Mesendoderm (in vitro differentiated cells): ENCODE results near the gene RASA3.

Source experiments
- DNase-seq: peaks from one replicate; pipeline ENCODE4 v3.0.0; 2013
- H2AK5ac ChIP-seq: 2 replicates; pipeline ENCODE4 v1.6.1; 2013; ENCODE audit warnings: low read length, inconsistent platforms
- H2BK120ac ChIP-seq: 2 replicates; pipeline ENCODE4 v1.6.1; 2013; ENCODE audit warnings: low read depth, mild to moderate bottlenecking, low read length, moderate library complexity, mixed read lengths
- H2BK15ac ChIP-seq: replicated peaks from 2 replicates; pipeline ENCODE4 v1.6.1; 2013; ENCODE audit warnings: low read depth, mild to moderate bottlenecking, moderate library complexity
- H2BK5ac ChIP-seq: 2 replicates; pipeline ENCODE4 v1.6.1; 2013; ENCODE audit warnings: low read length, inconsistent platforms
- H3K18ac ChIP-seq: 2 replicates; pipeline ENCODE4 v1.6.1; 2013; ENCODE audit warnings: mild to moderate bottlenecking, low read length, mixed read lengths
- H3K23ac ChIP-seq: one replicate; pipeline ENCODE4 v1.6.1; 2013; ENCODE audit warnings: low read length
- H3K27ac ChIP-seq: 2 replicates; pipeline ENCODE4 v1.5.1; 2013; ENCODE audit warnings: low read depth, mild to moderate bottlenecking, inconsistent platforms, low read length, moderate library complexity
- H3K27me3 ChIP-seq: 2 replicates; pipeline ENCODE4 v1.6.1; 2013; ENCODE audit warnings: low read length, control low read depth, mild to moderate bottlenecking, inconsistent platforms; ENCODE audit not compliant: insufficient read depth, poor library complexity
- H3K36me3 ChIP-seq: 2 replicates; pipeline ENCODE4 v1.6.1; 2013; ENCODE audit warnings: low read length, inconsistent platforms; ENCODE audit not compliant: control insufficient read depth, insufficient read depth
- H3K4ac ChIP-seq: one replicate; pipeline ENCODE4 v1.6.1; 2013; ENCODE audit warnings: low read depth, mild to moderate bottlenecking, low read length, moderate library complexity
- H3K4me1 ChIP-seq: 2 replicates; pipeline ENCODE4 v1.6.1; 2013; ENCODE audit warnings: low read depth, low read length, inconsistent platforms; ENCODE audit not compliant: control insufficient read depth
- H3K4me2 ChIP-seq: 2 replicates; pipeline ENCODE4 v1.6.1; 2013; ENCODE audit warnings: low read length
- H3K4me3 ChIP-seq: 2 replicates; pipeline ENCODE4 v1.5.1; 2013; ENCODE audit warnings: mild to moderate bottlenecking, low read length
- H3K56ac ChIP-seq: one replicate; pipeline ENCODE4 v1.6.1; 2013; ENCODE audit warnings: low read length
- H3K79me1 ChIP-seq: 2 replicates; pipeline ENCODE4 v1.6.1; 2013; ENCODE audit warnings: low read length, inconsistent platforms
- H3K79me2 ChIP-seq: 2 replicates; pipeline ENCODE4 v1.6.1; 2013; ENCODE audit warnings: mild to moderate bottlenecking, low read length; ENCODE audit not compliant: control insufficient read depth, insufficient read depth
- H3K9ac ChIP-seq: 2 replicates; pipeline ENCODE4 v1.6.1; 2013; ENCODE audit warnings: low read length, inconsistent platforms
- H4K5ac ChIP-seq: one replicate; pipeline ENCODE4 v1.6.1; 2013; ENCODE audit warnings: low read length
- H4K8ac ChIP-seq: one replicate; pipeline ENCODE4 v1.6.1; 2013; ENCODE audit warnings: low read depth, mild to moderate bottlenecking, control low read depth, low read length, moderate library complexity
- WGBS: extraction: QIAGEN DNeasy Blood & Tissue Kit; methylation state at CpG from one replicate; pipeline ENCODE4 v1.1.7; 2013; ENCODE audit warnings: low lambda C conversion rate, missing lambda C conversion rate; ENCODE audit not compliant: insufficient coverage; ENCODE audit errors: extremely low coverage; 5-methylcytosine and 5-hydroxymethylcytosine counted together

The RASA3 gene

GRCh38 chr13:113981611-113982295, 150.7 kb downstream of the RASA3 start:
- H2BK15ac ChIP-seq: no peak overlapping the region
- H3K4me1 ChIP-seq: no peaks in the 10 kb centered on the region
- no peak overlapping the region for H3K9ac ChIP-seq
- no peak overlapping the region for H3K18ac ChIP-seq
- no peak overlapping the region for H2AK5ac ChIP-seq
- no peak overlapping the region for H2BK5ac ChIP-seq
- no peak overlapping the region for H3K4me3 ChIP-seq
- H3K4ac ChIP-seq: no peak overlapping the region
- no CpG with 5 or more reads among the region's 28 CpGs for WGBS
- H3K23ac ChIP-seq: no peak overlapping the region
- no peak overlapping the region for H3K56ac ChIP-seq
- no peak for DNase-seq
- H3K27me3 ChIP-seq: no peaks in the 10 kb centered on the region
- H3K79me2 ChIP-seq: no peaks in the 10 kb centered on the region
- H3K79me1 ChIP-seq: no peaks in the 10 kb centered on the region
- H3K27ac ChIP-seq: no peak overlapping the region
- H4K8ac ChIP-seq: no peak overlapping the region
- H3K4me2 ChIP-seq: no peak overlapping the region
- peaks cover 3% of the 10 kb centered on the region for H3K36me3 ChIP-seq
- H4K5ac ChIP-seq: no peak overlapping the region
- H2BK120ac ChIP-seq: no peak overlapping the region

DNA sequence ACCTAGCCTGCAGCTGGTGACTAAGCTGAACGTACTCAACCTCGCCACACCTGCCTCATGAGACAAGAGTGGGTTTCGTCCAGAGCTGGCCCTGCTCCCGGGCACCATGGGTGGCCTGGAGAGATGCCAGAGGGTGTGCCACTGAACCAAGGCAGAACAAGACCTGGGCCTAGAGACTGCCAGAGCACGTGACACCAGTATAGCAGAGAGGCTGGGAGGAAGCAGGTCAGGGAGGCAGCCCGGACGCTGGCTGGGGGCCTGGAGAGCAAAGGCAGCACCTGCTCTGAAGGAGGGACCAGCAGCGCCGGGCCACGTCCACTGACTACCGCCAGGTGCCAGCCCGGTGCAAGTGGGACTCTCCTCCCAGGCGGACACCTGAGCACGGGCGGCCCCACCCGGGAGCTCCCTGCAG, 151.2 kb downstream of the RASA3 start:
- no peaks in the 10 kb centered on the region for H3K79me2 ChIP-seq
- no peak overlapping the region for H3K23ac ChIP-seq
- no peak overlapping the region for H4K5ac ChIP-seq
- H2BK120ac ChIP-seq: no peak overlapping the region
- no peak overlapping the region for H2AK5ac ChIP-seq
- no peaks in the 10 kb centered on the region for H3K4me1 ChIP-seq
- no peak overlapping the region for H2BK5ac ChIP-seq
- no peaks in the 10 kb centered on the region for H3K27me3 ChIP-seq
- no CpG with 5 or more reads among the region's 16 CpGs for WGBS
- H3K18ac ChIP-seq: no peak overlapping the region
- H3K56ac ChIP-seq: no peak overlapping the region
- no peak overlapping the region for H3K9ac ChIP-seq
- H3K36me3 ChIP-seq: peaks cover 3% of the 10 kb centered on the region
- no peak overlapping the region for H4K8ac ChIP-seq
- H3K4me2 ChIP-seq: no peak overlapping the region
- H3K4ac ChIP-seq: no peak overlapping the region
- no peaks in the 10 kb centered on the region for H3K79me1 ChIP-seq
- DNase-seq: no peak
- H3K4me3 ChIP-seq: no peak overlapping the region
- H2BK15ac ChIP-seq: no peak overlapping the region
- no peak overlapping the region for H3K27ac ChIP-seq

DNA sequence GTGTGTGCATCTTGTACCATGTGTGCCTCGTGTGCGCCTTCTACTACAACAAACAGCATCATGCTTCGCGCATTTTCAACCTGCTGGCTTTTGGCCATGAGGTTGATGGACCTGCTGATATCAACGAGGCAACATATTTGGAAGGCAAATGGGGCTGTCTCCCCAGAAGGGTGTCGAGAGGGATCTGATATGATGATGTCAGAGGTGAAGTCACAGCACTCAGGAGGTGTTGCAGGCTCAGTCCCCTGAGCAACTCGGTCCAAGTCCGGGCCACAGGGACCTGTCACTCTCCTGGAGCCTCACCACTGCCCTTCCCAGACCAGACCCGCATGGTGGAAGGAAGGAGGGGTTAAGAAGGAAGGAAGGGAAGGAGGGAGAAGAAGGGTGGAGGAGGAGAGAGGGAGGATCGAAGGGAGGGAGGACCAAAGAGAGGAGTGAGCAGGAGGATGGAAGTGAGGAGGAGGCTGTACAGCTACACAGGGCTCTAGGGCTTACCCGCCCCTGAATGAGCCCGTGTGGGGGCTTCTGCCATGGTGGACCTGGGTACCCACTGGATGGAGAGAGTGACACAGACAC, 151.8 kb downstream of the RASA3 start:
- Histone ChIP-seq H3K18ac (no peak overlapping the region), H2BK5ac (no peak overlapping the region), H3K4me1 (no peaks in the 10 kb centered on the region), H3K27me3 (no peaks in the 10 kb centered on the region), H2AK5ac (no peak overlapping the region), H3K79me1 (no peaks in the 10 kb centered on the region), H2BK120ac (no peak overlapping the region), H3K4me3 (no peak overlapping the region), H4K5ac (no peak overlapping the region), H3K4me2 (no peak overlapping the region), H3K56ac (no peak overlapping the region), H3K9ac (no peak overlapping the region), H3K4ac (no peak overlapping the region), H3K27ac (no peak overlapping the region), H2BK15ac (no peak overlapping the region), H3K79me2 (no peaks in the 10 kb centered on the region), H3K23ac (no peak overlapping the region), H4K8ac (no peak overlapping the region), H3K36me3 (peaks cover 3% of the 10 kb centered on the region)
- whole genome bisulfite sequencing: 100% methylated on average over 1 of the region's 12 CpGs
- DNase-seq: no peak

- no peak overlapping the region for H2BK120ac ChIP-seq
- H3K27me3 ChIP-seq: no peaks in the 10 kb centered on the region
- no CpG with 5 or more reads among the region's 20 CpGs for WGBS
- H3K18ac ChIP-seq: no peak overlapping the region
- no peak overlapping the region for H4K8ac ChIP-seq
- H3K56ac ChIP-seq: no peak overlapping the region
- H3K4ac ChIP-seq: no peak overlapping the region
- no peaks in the 10 kb centered on the region for H3K79me1 ChIP-seq
- no peak overlapping the region for H3K27ac ChIP-seq
- H4K5ac ChIP-seq: no peak overlapping the region
- H3K36me3 ChIP-seq: peaks cover 3% of the 10 kb centered on the region
- H3K4me1 ChIP-seq: no peaks in the 10 kb centered on the region
- H3K9ac ChIP-seq: no peak overlapping the region
- no peak overlapping the region for H2BK5ac ChIP-seq
- H3K79me2 ChIP-seq: no peaks in the 10 kb centered on the region
- H3K23ac ChIP-seq: no peak overlapping the region
- H3K4me2 ChIP-seq: no peak overlapping the region
- no peak overlapping the region for H3K4me3 ChIP-seq
- H2AK5ac ChIP-seq: no peak overlapping the region
- DNase-seq: no peak
- no peak overlapping the region for H2BK15ac ChIP-seq
These were observed 152.5 kb downstream of the RASA3 start for GRCh38 chr13:113979791-113980471.

- no peak overlapping the region for H3K23ac ChIP-seq
- H3K4me1 ChIP-seq: no peaks in the 10 kb centered on the region
- H3K9ac ChIP-seq: no peak overlapping the region
- H3K27me3 ChIP-seq: no peaks in the 10 kb centered on the region
- H2BK120ac ChIP-seq: no peak overlapping the region
- H4K5ac ChIP-seq: no peak overlapping the region
- H3K36me3 ChIP-seq: peaks cover 3% of the 10 kb centered on the region
- no peak overlapping the region for H2BK5ac ChIP-seq
- no peaks in the 10 kb centered on the region for H3K79me2 ChIP-seq
- H4K8ac ChIP-seq: no peak overlapping the region
- H3K4me3 ChIP-seq: no peak overlapping the region
- H3K27ac ChIP-seq: no peak overlapping the region
- H3K79me1 ChIP-seq: no peaks in the 10 kb centered on the region
- no peak overlapping the region for H3K18ac ChIP-seq
- no peak for DNase-seq
- no peak overlapping the region for H2BK15ac ChIP-seq
- no peak overlapping the region for H3K56ac ChIP-seq
- no peak overlapping the region for H3K4ac ChIP-seq
- H3K4me2 ChIP-seq: no peak overlapping the region
- H2AK5ac ChIP-seq: no peak overlapping the region
- WGBS: no CpG with 5 or more reads among the region's 41 CpGs
These were observed 153.5 kb downstream of the RASA3 start for GRCh38 chr13:113978741-113979481.
